ENCODE measurements around the gene MEX3A. TPM values are rescaled to one million over a fixed set of nuclear protein-coding genes. Genes with fewer than 3 reads are reported as not detected.

MEX3A gene
- total RNA-seq, 1 donor from 2014 or later: 0.52 TPM

GRCh38 chr1:156108664-156109241 lies 26.5 kb upstream of the MEX3A start:
- no peak overlapping the region for H3K27ac ChIP-seq
- no peak for TF ChIP-seq CTCF (IDR thresholded peaks at IDR 0.05)
- intact Hi-C loops (cut with DNase I): no loop called here

GRCh38 chr1:156108057-156108456 lies 25.8 kb upstream of the MEX3A start:
- Histone ChIP-seq H3K36me3 (no peaks in the 10 kb centered on the region), H3K4me1 (peaks cover 40% of the 10 kb centered on the region), H3K9me3 (no peaks in the 10 kb centered on the region), H3K27ac (no peak overlapping the region), H3K27me3 (no peaks in the 10 kb centered on the region), H3K4me3 (no peak overlapping the region)
- no peak for TF ChIP-seq CTCF (IDR thresholded peaks at IDR 0.05)
- ATAC-seq (no peak), DNase-seq (no peak)
- intact Hi-C loops (cut with DNase I): no loop called here

More at GRCh38 chr1:156108664-156109241, 26.5 kb upstream of the MEX3A start:
- Histone ChIP-seq H3K4me1 (peaks cover 35% of the 10 kb centered on the region), H3K36me3 (no peaks in the 10 kb centered on the region), H3K9me3 (no peaks in the 10 kb centered on the region), H3K27me3 (no peaks in the 10 kb centered on the region), H3K4me3 (no peak overlapping the region)
- no peak for ATAC-seq
- no peak for DNase-seq

GRCh38 chr1:156106624-156107488 lies 24.6 kb upstream of the MEX3A start:
- Histone ChIP-seq H3K9me3 (no peaks in the 10 kb centered on the region), H3K36me3 (no peaks in the 10 kb centered on the region), H3K4me3 (peak overlapping the region; percentile 47), H3K4me1 (peaks cover 48% of the 10 kb centered on the region), H3K27me3 (no peaks in the 10 kb centered on the region), H3K27ac (peak overlapping the region; percentile 97)
- ATAC-seq (peak; percentile 0), DNase-seq (no peak)
- intact Hi-C loops (cut with DNase I): no loop called here
- TF ChIP-seq CTCF (IDR thresholded peaks at IDR 0.05): no peak

- no peak for ATAC-seq
- H3K9me3 ChIP-seq: no peaks in the 10 kb centered on the region
- H3K4me3 ChIP-seq: peak overlapping the region; percentile 47
- peaks cover 48% of the 10 kb centered on the region for H3K4me1 ChIP-seq
- TF ChIP-seq CTCF (IDR thresholded peaks at IDR 0.05): no peak
- no peak for DNase-seq
- no peaks in the 10 kb centered on the region for H3K27me3 ChIP-seq
- intact Hi-C loops (cut with DNase I): no loop called here
- H3K27ac ChIP-seq: peak overlapping the region; percentile 97
- no peaks in the 10 kb centered on the region for H3K36me3 ChIP-seq
Observed at GRCh38 chr1:156104861-156105832, 22.9 kb upstream of the MEX3A start.

GRCh38 chr1:156104065-156104810 lies 22.0 kb upstream of the MEX3A start:
- no peak for TF ChIP-seq CTCF (IDR thresholded peaks at IDR 0.05)
- peak; percentile 85 for DNase-seq
- intact Hi-C loops (cut with DNase I): no loop called here

More at GRCh38 chr1:156104065-156104810, 22.0 kb upstream of the MEX3A start:
- no peaks in the 10 kb centered on the region for H3K36me3 ChIP-seq
- H3K9me3 ChIP-seq: no peaks in the 10 kb centered on the region
- H3K4me3 ChIP-seq: no peak overlapping the region
- peak; percentile 74 for ATAC-seq
- H3K4me1 ChIP-seq: peaks cover 48% of the 10 kb centered on the region
- no peaks in the 10 kb centered on the region for H3K27me3 ChIP-seq
- peak overlapping the region; percentile 97 for H3K27ac ChIP-seq
